Airway epithelial cell (primary cell): ENCODE measurements around the gene OR52N2. TPM values are rescaled to one million over a fixed set of nuclear protein-coding genes. Genes with fewer than 3 reads are reported as not detected.

Source experiments
- total RNA-seq: library from RNA; depleted of rRNA; stranded (reverse); fragments of >200 nt; gene quantifications from 2 replicates; pipeline ENCODE4 v1.2.3, GENCODE V29; 2015

Gene OR52N2
- total RNA-seq = not detected in 2 replicates

GRCh38 chr11:5808500-5809121 is at the start of gene OR52N2:
TSS of gene OR52N2 (plus strand) at chr11:5808924. CDS start at chr11:5820336, 11,412 bp downstream.

DNA sequence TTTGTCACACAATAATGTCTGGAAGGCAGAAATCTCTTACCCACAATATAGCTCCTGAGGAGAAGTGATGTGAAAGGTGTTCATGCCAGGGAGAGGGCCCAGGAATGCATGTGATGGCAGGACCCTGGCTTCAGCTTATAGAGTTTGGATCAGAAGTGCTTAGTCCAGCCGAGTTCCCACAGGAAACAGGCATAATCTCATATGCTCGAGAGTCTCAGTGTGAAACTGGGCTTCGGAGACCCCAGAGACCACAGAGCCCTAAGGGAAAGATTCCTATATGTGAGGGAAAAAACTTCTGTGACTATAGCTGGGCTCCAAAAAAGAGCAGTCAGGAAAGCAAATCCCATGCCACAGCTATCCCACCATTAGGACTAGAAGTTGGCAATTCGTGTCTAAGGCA is 25.5 kb upstream of the OR52N2 start, which contains the start of gene OR52N5:
OR52N5 (minus strand) TSS at position 101 of the 400 bp plus-strand sequence. CDS start 4,721 bp downstream, outside the sequence.

GRCh38 chr11:5791165-5791564 is 17.6 kb upstream of the OR52N2 start, which contains the start of gene OR52N1:
TSS of gene OR52N1 (minus strand) at chr11:5791265. CDS start at chr11:5788816, 2,449 bp downstream.

DNA sequence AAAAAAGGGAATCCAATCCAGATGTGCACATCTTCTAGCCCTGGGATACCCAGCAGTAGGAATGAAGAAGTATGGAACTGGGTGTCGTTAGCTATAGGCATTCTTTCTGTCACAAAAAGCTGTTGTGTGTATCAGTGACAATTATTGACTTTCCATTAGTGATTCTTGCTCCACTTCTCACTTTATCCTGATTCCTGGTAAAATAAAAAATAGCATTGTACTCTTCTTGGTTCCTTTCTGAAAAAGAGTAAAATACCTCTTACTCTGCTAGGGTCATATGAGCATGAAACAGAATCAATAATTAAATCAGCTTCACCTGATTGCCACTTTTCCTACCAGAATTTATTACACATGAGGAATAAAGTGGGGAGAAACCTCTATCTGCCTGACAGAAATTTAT is 33.1 kb downstream of the OR52N2 start, which contains the start of gene OR52E6:
OR52E6 (minus strand) TSS at position 101 of the 400 bp plus-strand sequence; CDS start at position 101, 0 bp downstream.

GRCh38 chr11:5857590-5857989 is 48.9 kb downstream of the OR52N2 start, which contains the start of gene OR52E8:
TSS of gene OR52E8 (minus strand) at chr11:5857690. CDS start at chr11:5857690, 0 bp downstream.

Other genes starting within 250 kb of the OR52N2 start
- gene OR52B6, start 228.0 kb upstream of the OR52N2 start, total RNA-seq = not detected in 2 replicates
- gene TRIM6, start 212.3 kb upstream of the OR52N2 start, total RNA-seq = 4.7 and 5.5 TPM in 2 replicates
- 9.4 and 9.5 TPM in 2 replicates for gene TRIM34, start 183.9 kb upstream of the OR52N2 start, total RNA-seq
- gene TRIM5, start 123.8 kb upstream of the OR52N2 start, total RNA-seq = 19.5 and 26.6 TPM in 2 replicates
- gene TRIM22, start 119.1 kb upstream of the OR52N2 start, total RNA-seq = 11.9 and 14.9 TPM in 2 replicates
- gene OR56B1, start 72.5 kb upstream of the OR52N2 start, total RNA-seq = not detected in 2 replicates
- gene OR52N4, start 54.7 kb upstream of the OR52N2 start, total RNA-seq = not detected in 2 replicates
- not detected in 2 replicates for gene OR52N5, start 25.6 kb upstream of the OR52N2 start, total RNA-seq
- not detected in 2 replicates for gene OR52N1, start 17.7 kb upstream of the OR52N2 start, total RNA-seq
- not detected in 2 replicates for gene OR52E6, start 33.0 kb downstream of the OR52N2 start, total RNA-seq
- not detected in 2 replicates for gene OR52E8, start 48.8 kb downstream of the OR52N2 start, total RNA-seq
- not detected in 2 replicates for gene OR52E4, start 71.7 kb downstream of the OR52N2 start, total RNA-seq
- not detected in 2 replicates for gene OR52E5, start 84.3 kb downstream of the OR52N2 start, total RNA-seq
- not detected in 2 replicates for gene OR56A3, start 133.3 kb downstream of the OR52N2 start, total RNA-seq
- not detected in 2 replicates for gene OR56A5, start 159.6 kb downstream of the OR52N2 start, total RNA-seq
- gene OR52L1, start 178.1 kb downstream of the OR52N2 start, total RNA-seq = not detected in 2 replicates
- gene OR56A4, start 198.0 kb downstream of the OR52N2 start, total RNA-seq = not detected in 2 replicates
- gene OR56A1, start 221.8 kb downstream of the OR52N2 start, total RNA-seq = not detected in 2 replicates